ENCODE data around the gene ABO.
"Not testable (repeated sequence)": the region's sequence is repeated elsewhere in the genome, so short reads cannot be mapped to it uniquely, and the experiment has no call there.

The ABO gene

GRCh38 chr9:133305731-133306130 lies 30.7 kb upstream of the ABO start:
- no peak overlapping the region for H3K27ac ChIP-seq
- H3K9me3 ChIP-seq, result no peaks in the 10 kb centered on the region
- H3K4me3 ChIP-seq, result no peak overlapping the region
- intact Hi-C loops (cut with DNase I; ENCODE audit: low total_unique reads), result no loop called here
- H3K27me3 ChIP-seq, result peaks cover 0 to 45% of the 10 kb centered on the region in 2 donors
- no peaks in the 10 kb centered on the region for H3K4me1 ChIP-seq
- no peak for DNase-seq
- TF ChIP-seq CTCF (IDR thresholded peaks at IDR 0.05), result no peak
- H3K36me3 ChIP-seq, result no peaks in the 10 kb centered on the region

- no peak for DNase-seq
- no peak overlapping the region for H3K27ac ChIP-seq
- no peaks in the 10 kb centered on the region for H3K36me3 ChIP-seq
- no peak for TF ChIP-seq CTCF (IDR thresholded peaks at IDR 0.05)
- H3K9me3 ChIP-seq, result no peaks in the 10 kb centered on the region
- peaks cover 0 to 47% of the 10 kb centered on the region in 2 donors for H3K27me3 ChIP-seq
- H3K4me1 ChIP-seq, result no peaks in the 10 kb centered on the region
- intact Hi-C loops (cut with DNase I; ENCODE audit: low total_unique reads), result no loop called here
- H3K4me3 ChIP-seq, result no peak overlapping the region
Measured at GRCh38 chr9:133304477-133305377, 29.7 kb upstream of the ABO start.

- H3K36me3 ChIP-seq, result no peaks in the 10 kb centered on the region
- no peak for DNase-seq
- H3K4me1 ChIP-seq, result no peaks in the 10 kb centered on the region
- no peaks in the 10 kb centered on the region for H3K9me3 ChIP-seq
- no peak for TF ChIP-seq CTCF (IDR thresholded peaks at IDR 0.05)
- no peak overlapping the region for H3K27ac ChIP-seq
- peaks cover 0 to 51% of the 10 kb centered on the region in 2 donors for H3K27me3 ChIP-seq
- intact Hi-C loops (cut with DNase I; ENCODE audit: low total_unique reads), result no loop called here
- no peak overlapping the region for H3K4me3 ChIP-seq
Measured at GRCh38 chr9:133304158-133304470, 29.1 kb upstream of the ABO start.

- Histone ChIP-seq H3K4me3 (no peak overlapping the region), H3K36me3 (no peaks in the 10 kb centered on the region), H3K9me3 (no peaks in the 10 kb centered on the region), H3K4me1 (no peaks in the 10 kb centered on the region), H3K27me3 (peaks cover 0 to 51% of the 10 kb centered on the region in 2 donors), H3K27ac (no peak overlapping the region)
- no peak for DNase-seq
- intact Hi-C loops (cut with DNase I; ENCODE audit: low total_unique reads), result no loop called here
- TF ChIP-seq CTCF (IDR thresholded peaks at IDR 0.05), result no peak
Measured at GRCh38 chr9:133303266-133304157, 28.5 kb upstream of the ABO start.

- Histone ChIP-seq H3K4me3 (no peak overlapping the region), H3K9me3 (no peaks in the 10 kb centered on the region), H3K27me3 (peaks cover 0 to 54% of the 10 kb centered on the region in 2 donors), H3K4me1 (no peaks in the 10 kb centered on the region), H3K36me3 (no peaks in the 10 kb centered on the region), H3K27ac (no peak overlapping the region)
- DNase-seq, result no peak
- intact Hi-C loops (cut with DNase I; ENCODE audit: low total_unique reads), result no loop called here
- no peak for TF ChIP-seq CTCF (IDR thresholded peaks at IDR 0.05)
Measured at GRCh38 chr9:133301253-133302230, 26.5 kb upstream of the ABO start.

GRCh38 chr9:133299996-133300395 lies 25.0 kb upstream of the ABO start:
- H3K27ac ChIP-seq; H3K36me3 ChIP-seq; H3K4me1 ChIP-seq; DNase-seq; H3K4me3 ChIP-seq; H3K9me3 ChIP-seq; intact Hi-C loops (cut with DNase I; ENCODE audit: low total_unique reads): not testable (repeated sequence)
- H3K27me3 ChIP-seq, result peaks cover 0 to 53% of the 10 kb centered on the region in 2 donors
